Stimulated activated CD4-positive, alpha-beta T cell treated with anti-CD3 and anti-CD28 coated beads, Interleukin-4, amount 100 ng/mL, for 4 hours (primary cell): ENCODE measurements around the gene SMARCB1.
"Not testable (repeated sequence)": the region's sequence is repeated elsewhere in the genome, so short reads cannot be mapped to it uniquely, and the experiment has no call there.

Experiments used
- DNase-seq, 2 experiments: peaks; one replicate each; pipeline ENCODE4 v3.0.0-alpha.2; 2020

The SMARCB1 gene

DNA sequence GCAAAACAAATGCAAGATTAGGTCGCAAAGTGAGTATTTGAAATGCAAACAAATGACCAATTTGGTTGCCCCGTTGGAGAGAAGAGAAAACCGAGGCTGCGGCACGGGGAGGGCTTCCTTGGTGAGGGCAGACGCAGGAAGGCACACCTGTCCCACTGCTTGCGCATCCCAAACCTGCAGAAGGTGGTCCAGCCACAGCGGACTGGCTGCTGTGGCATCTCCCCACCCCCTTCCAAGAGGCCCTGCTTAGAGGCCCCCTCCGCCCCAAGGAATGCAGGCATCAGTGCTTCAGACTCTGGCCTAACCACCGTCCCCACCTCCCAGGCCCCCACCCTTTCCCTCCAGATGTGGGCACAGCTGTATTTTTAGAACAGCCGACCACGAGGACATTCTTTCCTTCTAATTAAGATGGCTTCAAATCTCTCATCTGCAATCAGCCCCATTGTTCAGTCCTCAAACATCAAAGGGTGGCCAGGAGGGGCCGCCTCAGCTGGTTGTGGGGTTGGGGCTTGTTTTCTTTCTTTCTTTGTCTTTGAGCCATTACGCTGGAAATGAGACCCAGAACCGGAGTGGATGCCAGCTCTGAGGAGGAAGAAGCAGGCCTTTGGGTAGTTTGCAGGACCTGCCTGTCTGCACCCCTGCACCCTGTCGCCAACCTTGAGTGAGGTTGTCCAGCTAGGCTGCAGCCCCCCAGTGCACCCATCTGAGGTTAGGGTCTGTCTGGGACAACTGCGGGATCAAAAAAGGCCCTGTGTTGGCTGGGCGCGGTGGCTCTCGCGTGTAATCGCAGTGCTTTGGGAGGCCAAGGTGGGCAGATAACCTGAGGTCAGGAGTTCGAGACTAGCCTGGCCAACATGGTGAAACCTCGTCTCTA, 61.5 kb downstream of the SMARCB1 start:
- no peak for DNase-seq

DNA sequence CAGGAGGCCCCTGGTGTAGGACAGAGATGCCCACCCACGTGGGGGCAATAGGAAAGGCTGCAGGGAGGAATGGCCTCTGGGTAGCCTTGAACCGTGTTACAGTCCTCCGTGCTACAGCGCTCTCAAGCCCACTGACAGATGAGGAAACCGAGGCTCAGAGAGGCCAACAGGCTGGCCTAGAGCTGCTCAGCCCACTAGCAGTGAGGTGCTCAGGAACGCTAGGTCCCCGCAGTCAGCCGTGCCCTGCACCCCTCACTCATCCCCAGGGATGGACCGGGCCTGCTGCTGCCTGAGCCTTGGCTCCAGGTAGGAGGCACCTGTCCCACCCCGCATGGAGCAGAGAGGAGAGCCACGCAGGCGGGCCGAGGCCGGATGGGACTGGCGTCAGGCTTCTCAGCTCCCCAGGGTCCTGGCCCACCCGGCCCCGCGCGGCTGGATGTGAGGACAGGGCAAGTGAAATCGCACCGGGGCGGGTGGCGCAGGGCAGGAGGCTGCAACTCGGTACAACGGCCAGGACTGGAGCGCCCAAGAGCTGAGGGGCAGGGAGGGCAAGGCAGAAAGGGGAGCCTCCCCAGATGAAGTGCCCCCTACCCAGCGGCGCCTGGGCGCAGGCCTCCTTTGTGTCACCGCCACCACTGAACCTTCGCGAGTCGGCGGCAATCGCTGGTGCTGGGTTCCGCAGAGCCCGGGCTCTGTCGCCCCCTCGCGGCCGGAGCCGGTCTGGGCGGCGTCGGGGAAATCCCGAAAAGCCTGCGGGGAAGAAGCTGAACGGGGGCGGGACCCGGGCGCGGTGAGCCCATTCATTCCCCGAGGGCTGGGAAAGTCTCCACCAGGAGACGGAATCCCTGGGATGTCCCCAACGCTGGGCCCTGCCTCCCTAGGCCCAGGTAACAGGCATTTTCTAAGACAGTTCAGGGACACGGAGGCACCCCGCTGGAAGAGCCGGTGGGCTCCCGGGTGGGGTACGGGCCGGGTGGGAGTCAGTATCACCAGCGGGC, 62.5 kb downstream of the SMARCB1 start:
- peak; percentile 77 to 90 for DNase-seq

DNA sequence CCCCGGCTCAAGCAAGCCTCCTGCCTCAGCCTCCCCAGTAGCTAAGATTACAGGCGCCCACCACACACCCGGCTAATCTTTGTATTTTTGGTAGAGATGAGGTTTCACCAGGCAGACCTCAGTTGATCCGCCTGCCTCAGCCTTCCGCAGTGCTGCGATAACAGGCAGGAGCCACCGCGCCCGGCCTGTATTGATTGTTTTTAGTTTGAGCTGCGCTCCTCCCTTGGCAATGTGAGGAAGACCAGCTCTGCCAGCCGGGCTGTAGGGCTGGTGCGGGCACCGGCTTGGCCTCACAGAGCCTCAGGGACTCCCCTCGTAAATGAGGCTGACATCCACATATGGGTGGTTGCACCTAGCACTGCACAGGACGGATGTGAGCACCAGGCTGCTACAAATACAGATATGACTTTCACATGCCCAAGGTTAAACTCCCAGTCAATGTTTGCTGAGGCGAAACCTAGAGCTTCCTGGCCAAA, 63.4 kb downstream of the SMARCB1 start:
- no peak for DNase-seq

DNA sequence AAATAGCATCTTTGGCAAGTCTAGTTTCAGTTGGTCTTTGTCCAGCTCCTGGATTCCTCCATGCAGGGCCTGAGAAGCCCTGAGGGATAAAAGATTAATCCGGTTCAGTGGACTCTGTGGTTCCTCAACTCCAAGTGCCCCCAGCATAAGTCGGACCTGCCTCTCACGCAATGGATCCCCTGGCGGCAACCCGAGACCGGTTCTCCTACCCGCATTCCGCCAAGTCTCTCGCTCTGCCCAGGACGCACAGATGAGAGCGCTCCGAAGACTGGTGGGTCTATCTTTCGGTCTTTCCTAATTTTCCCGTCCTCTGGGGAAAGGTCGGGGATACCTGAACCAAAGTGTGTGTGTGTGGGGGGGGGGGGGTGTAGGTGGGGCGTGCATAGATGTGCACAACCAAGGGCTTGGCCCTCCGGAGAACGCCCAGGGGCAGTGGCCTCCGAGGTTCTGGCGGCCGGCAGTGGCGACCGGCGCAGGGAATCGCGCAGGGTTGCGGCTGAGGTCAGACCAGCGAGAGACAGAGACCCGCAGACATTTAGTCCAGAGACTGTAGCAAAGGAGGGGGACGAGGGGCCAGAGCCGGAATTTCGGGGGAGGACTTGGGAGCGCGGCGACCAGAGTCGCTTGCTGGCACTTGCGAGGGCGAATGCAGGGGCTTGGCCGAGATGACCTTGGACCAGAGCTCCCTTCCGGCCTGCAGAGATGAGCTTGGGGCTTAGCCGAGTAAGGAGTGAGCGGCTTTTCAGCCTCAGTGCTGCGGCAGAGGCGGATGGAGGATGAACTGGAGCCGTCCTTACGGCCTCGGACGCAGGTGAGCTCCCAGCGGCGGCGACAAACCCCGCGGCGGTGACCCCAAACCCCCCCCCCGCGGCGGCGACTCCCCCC, 70.2 kb downstream of the SMARCB1 start:
- no peak for DNase-seq

DNA sequence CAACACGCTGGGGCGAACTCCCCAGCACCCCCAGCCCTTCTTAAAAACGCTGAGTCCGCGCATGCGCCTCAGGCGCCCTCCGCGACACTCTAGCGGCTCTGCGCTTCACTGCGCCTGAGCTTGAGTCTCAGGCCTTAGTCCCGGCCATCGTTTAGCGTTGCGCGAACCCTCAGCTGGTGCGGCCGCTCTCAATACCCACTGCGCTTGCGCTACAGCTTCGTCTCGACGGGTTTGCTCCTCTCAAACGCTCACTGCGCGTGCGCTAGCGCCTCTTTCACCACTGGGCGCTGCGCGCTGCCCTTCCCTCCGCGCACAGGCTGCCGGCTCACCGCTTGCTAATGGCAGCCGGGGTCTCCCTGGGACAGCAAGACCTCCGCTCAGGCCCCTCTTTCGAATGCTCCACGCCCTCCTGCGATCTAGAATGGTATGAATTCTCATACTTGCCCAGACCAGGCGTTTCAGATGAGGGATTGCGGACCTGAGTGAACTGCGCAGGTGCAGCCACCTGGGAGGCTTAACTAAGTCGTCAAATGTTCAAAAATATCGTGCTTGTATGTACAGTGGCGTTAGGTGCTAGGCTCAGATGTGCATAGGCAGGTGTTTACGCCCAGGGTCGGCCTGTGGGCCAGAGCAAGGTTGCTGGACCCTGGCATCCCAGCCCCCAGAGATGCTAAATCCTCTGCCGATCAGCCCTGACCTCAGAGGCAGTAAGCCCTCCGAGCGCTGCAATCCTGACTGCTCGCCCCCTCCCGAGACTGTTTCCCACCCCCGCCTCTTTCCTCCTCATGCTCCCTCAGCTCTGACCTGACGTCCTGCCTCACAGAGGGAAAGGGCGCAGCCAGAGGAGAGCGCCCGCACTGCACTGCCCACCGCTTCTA, 71.1 kb downstream of the SMARCB1 start, which contains the start of gene SLC2A11:
TSS of gene SLC2A11 (plus strand) at position 270 of the 878 bp plus-strand sequence. CDS start at position 395, 125 bp downstream.
- DNase-seq = peak; percentile 91

DNA sequence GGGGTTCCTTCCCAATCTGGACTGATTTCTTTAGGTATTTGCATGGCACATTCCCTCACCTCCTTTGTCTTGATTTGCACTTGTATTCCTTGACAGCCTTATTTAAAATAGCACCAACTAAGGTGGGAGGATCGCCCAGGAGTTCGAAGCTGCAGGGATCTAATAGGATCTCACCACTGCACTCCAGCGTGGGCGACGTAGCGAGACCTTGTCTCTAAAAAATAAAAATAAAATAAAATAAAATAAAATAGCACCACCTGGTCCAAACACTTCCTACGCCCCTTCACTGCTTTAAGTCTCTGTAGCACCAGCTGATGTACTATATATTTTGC, 71.7 kb downstream of the SMARCB1 start:
- DNase-seq = no peak

DNA sequence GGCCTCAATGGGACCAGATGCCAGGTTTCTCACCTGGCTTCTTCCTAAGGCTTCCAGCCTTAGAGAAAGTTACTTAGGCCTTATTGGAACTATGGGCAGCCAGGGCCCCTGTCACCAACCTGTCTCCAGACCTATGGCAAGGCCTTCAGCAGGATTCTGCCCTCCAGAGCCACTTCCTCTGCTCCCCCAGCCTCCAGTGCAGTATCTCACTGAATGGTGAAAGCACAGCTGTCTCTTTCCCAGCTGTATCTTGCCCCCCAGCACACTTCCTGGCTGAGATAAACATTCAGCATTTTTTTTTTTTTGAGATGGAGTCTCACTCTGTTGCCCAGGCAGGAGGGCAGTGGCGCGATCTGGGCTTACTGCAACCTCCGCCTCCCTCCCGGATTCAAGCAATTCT, 72.4 kb downstream of the SMARCB1 start:
- no peak for DNase-seq

DNA sequence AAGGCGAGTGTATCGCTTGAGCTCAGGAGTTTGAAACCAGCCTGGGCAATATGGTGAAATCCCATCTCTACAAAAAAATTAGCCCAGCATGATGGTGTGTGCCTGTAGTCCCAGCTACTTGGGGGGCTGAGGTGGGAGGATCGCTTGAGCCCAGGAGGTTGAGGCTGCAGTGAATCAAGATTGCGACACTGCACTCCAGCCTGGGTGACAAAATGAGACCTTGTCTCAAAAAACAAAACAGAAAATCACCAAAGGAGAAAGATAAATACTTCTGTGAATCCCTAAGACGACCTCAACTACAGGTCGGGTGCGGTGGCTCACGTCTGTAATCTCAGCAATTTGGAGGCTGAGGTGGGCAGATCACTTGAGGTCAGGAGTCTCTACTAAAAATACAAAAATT, 73.4 kb downstream of the SMARCB1 start:
- DNase-seq = not testable (repeated sequence)

DNA sequence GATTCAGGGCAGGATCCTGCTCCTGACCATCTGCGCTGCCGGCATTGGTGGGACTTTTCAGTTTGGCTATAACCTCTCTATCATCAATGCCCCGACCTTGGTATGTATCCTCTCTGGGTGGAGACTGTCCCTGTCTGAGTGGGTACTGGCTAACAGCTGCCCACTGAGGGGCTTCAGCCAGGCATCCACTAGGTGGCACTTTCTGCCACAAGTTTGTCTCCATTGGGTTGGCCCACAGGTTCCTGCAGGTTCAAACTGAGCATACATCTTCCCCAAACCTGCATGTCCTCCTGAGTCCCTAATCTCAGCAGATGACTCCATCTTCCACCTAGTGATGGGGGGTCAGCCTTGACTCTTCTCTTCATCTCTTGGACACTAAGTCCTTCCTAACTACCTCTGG, 75.3 kb downstream of the SMARCB1 start:
- DNase-seq = no peak

DNA sequence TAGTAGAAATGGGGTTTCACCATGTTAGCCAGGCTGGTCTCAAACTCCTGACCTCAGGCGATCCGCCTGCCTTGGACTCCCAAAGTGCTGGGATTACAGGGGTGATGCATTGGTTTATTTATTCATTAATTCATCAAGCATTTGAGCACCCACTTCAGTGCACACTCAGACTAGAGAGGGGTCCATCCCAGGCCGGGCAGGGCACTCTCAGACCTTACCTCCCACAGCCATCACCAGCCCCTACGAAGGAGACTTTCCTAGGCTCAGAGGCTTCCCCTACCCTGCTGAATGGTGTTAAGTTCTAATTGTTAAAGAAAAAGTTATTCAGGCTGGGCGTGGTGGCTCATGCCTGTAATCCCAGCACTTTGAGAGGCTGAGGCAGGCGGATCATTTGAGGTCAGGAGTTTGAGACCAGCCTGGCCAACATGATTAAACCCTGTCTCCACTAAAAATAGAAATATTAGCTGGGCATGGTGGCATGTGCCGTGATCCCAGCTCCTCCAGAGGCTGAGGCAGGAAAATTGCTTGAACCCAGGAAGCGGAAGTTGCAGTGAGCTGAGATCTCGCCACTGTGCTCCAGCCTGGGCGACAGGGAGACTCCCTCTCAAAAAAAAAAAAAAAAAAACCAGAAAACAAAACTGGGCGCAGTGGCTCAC, 77.9 kb downstream of the SMARCB1 start:
- DNase-seq = not testable (repeated sequence)

DNA sequence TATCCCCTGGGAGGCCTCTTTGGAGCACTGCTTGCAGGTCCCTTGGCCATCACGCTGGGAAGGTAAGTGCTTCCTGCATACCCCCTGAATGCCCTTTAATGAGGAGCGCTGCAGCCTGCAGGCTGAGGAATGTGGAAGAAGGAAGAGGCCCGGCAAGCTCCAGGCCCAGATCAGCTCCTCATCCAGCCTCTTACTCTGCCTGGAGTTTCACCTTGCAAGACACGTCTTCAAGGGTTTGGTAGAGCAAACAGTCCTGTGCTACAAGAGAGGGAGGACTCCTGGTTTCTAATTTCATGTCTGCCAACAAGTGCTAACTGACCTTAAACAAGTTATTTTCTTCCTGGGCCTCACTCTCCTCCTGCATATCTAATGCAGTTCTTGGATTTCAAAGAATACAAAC, 81.8 kb downstream of the SMARCB1 start:
- DNase-seq = no peak

DNA sequence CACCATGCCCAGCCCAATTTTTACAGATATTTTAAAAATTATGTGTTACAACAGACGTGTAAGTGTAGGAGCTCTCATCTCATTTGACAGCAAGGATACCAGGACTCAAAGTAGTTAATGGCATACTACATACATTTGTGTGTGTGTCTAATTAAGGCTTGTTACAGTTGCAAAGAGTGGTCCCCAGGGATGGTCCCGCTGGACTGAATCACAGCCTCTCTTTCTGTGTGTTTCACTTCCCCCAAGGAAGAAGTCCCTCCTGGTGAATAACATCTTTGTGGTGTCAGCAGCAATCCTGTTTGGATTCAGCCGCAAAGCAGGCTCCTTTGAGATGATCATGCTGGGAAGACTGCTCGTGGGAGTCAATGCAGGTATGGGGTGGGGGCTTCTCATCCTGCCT, 88.1 kb downstream of the SMARCB1 start:
- DNase-seq = no peak

DNA sequence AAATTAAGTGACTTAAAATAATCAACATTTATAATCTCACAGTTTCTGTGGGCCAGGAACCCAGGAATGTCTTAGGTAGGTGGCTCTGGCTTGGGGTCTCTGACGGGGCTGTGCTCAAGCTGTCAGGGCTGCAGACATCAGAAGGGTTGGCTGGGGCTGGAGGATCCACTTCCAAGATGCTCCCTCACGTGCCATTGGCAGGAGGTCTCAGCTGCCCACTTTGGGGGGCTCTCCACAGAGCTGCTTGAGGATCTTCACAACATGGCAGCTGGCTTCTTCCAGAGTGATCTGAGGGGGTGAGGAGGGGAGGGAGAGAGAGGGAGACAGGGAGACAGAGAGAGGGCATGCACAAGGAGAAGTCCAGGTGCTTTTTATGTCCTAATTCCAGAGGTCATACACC, 89.0 kb downstream of the SMARCB1 start:
- no peak for DNase-seq

DNA sequence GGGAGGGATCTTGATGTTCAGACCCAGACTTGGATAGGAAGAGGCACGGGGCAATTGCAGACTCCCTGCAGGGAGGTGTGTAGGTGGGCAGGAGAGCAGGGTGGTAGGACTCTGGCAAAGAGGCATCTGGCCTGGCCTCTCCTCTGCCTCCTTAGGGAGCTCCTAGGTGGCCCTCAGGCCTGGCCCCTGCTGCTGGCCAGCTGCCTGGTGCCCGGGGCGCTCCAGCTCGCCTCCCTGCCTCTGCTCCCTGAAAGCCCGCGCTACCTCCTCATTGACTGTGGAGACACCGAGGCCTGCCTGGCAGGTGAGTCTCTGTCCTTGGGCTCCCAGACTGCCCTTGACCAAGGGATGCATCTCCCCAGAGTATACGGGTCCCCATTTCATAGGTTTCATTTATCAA, 90.8 kb downstream of the SMARCB1 start:
- DNase-seq = no peak

DNA sequence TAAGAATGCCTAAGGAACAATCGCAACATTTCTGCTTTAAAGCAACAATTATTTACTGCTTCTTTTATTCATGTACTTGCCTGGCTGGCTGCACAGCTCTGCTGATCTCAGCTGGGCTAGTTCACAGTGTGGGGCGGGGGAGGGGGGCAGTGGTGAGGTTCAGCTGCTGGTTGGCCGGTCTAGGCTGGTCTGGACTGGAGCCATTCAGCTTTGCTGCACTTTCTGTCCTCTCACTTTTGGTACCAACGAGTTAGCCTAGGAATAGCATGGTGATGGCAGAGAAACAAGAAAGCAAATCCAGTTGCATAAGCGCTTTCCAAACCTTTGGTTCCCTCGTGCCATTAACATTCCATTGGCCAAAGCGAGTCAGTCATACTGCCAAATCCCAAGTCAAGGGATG, 91.5 kb downstream of the SMARCB1 start:
- DNase-seq = no peak

DNA sequence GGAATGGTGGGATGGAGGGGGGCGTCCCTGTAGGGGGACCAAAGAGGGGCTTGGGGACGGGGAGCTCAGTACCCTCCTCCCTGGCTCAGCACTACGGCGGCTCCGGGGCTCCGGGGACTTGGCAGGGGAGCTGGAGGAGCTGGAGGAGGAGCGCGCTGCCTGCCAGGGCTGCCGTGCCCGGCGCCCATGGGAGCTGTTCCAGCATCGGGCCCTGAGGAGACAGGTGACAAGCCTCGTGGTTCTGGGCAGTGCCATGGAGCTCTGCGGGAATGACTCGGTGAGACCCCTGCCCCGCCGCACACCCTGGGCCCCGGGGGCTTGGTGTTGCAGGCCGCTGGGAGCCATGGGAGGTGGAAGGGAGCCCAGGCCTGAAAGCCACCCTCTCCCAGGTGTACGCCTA, 95.6 kb downstream of the SMARCB1 start:
- DNase-seq = no peak

DNA sequence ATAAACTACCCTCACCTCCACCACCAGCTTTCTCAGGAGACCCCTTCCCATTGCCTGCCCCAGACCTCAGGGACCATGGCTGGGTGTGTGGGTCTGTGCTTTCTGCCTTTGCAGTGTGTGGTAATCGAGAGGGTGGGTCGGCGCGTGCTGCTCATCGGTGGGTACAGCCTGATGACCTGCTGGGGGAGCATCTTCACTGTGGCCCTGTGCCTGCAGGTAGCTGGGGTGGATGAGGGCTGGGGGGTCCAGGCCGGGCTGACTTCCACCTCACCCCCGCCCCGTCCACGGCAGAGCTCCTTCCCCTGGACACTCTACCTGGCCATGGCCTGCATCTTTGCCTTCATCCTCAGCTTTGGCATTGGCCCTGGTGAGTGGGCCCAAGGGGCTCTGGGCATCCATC, 96.9 kb downstream of the SMARCB1 start:
- no peak for DNase-seq

DNA sequence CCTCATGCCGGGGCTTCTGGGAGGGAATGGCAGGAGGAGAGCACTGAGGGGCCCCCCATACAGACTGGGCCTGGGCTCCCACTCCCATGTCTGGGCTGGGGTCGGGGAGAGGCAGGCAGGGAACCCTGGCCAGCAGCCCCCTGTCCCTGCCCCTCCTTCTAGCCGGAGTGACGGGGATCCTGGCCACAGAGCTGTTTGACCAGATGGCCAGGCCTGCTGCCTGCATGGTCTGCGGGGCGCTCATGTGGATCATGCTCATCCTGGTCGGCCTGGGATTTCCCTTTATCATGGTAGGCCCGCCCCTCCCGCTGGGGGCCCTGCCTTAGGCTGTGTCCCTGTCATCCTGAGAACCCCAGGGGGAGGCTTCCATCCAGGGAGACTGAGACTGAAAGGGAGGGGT, 97.4 kb downstream of the SMARCB1 start:
- no peak for DNase-seq
